HG02938 (cell line): ENCODE measurements around the gene STAM2.
"Not testable (repeated sequence)": the region's sequence is repeated elsewhere in the genome, so short reads cannot be mapped to it uniquely, and the experiment has no call there.

Experiments used
- ATAC-seq: cut with Tn5 transposase; IDR thresholded peaks from one replicate; pipeline ENCODE4 v1.9.1; 2021; ENCODE audit warnings: mild to moderate bottlenecking, moderate library complexity; ENCODE audit not compliant: unreplicated experiment

The STAM2 gene

GRCh38 chr2:152175368-152176112 is at the start of gene STAM2:
TSS of gene STAM2 (minus strand) at chr2:152175763. CDS start at chr2:152175642, 121 bp downstream.
- peak; percentile 76 for ATAC-seq

- no peak for ATAC-seq
Measured at GRCh38 chr2:152223977-152224376, 48.4 kb upstream of the STAM2 start.

- ATAC-seq, result no peak
Measured at GRCh38 chr2:152222975-152223637, 47.5 kb upstream of the STAM2 start.

GRCh38 chr2:152221839-152222238 is 46.3 kb upstream of the STAM2 start:
- ATAC-seq, result no peak

- no peak for ATAC-seq
Measured at GRCh38 chr2:152219077-152219828, 43.7 kb upstream of the STAM2 start.

GRCh38 chr2:152201466-152201830 is 25.9 kb upstream of the STAM2 start:
- no peak for ATAC-seq

- ATAC-seq, result no peak
Measured at GRCh38 chr2:152200565-152201465, 25.3 kb upstream of the STAM2 start.

- no peak for ATAC-seq
Measured at GRCh38 chr2:152200101-152200500, 24.5 kb upstream of the STAM2 start.

- ATAC-seq, result no peak
Measured at GRCh38 chr2:152198499-152198898, 22.9 kb upstream of the STAM2 start.

- ATAC-seq, result not testable (repeated sequence)
Measured at GRCh38 chr2:152197508-152198284, 22.1 kb upstream of the STAM2 start.

GRCh38 chr2:152189622-152190495 is 14.3 kb upstream of the STAM2 start:
- ATAC-seq, result peak; percentile 92

GRCh38 chr2:152186808-152187207 is 11.2 kb upstream of the STAM2 start:
- ATAC-seq, result not testable (repeated sequence)

GRCh38 chr2:152186262-152186661 is 10.7 kb upstream of the STAM2 start:
- no peak for ATAC-seq

- no peak for ATAC-seq
Measured at GRCh38 chr2:152183401-152184073, 8.0 kb upstream of the STAM2 start.

GRCh38 chr2:152177667-152178066 is 2.1 kb upstream of the STAM2 start:
- not testable (repeated sequence) for ATAC-seq

- peak; percentile 32 for ATAC-seq
Measured at GRCh38 chr2:152176113-152176714, 651 bp upstream of the STAM2 start.

GRCh38 chr2:152175012-152175367 is 573 bp downstream of the STAM2 start:
- ATAC-seq, result peak; percentile 21

GRCh38 chr2:152174574-152174973 is 989 bp downstream of the STAM2 start:
- ATAC-seq, result no peak
